Measurements from ENCODE around the gene CTCFL. TPM values are rescaled to one million over a fixed set of nuclear protein-coding genes. Genes with fewer than 3 reads are reported as not detected.
A peak's percentile ranks its signal among the peaks of the same experiment; 100 is the strongest.

Gene CTCFL
- total and polyA plus RNA-seq, 2 of the 13 experiments (the other 11 are each of a cell fraction or from before 2014, with no cell fraction given) = 0.04 TPM; not detected in 1

DNA sequence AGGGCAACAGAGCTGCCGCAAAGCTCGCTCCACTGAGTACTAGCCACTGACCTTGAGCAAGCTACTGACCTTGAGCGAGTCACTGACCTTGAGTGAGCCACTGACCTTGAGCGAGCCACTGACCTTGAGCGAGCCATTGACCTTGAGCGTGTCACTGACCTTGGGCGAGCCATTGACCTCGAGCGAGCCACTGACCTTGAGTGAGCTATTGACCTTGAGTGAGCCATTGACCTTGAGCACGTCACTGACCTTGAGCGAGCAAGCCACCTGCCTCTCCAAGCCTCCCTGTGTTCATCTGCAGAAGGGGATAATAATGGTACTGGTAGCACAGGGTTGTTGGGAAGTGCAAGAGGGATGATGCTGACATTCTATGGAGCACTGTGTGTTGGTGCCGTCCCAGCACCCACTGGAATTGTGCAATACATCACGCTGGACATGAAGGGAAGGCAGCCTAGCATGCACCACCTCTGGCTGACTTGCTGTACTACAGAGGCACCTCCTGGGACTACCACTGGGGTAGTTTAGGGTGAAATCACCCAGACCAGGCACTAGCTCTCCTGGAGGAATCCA, 60.2 kb downstream of the CTCFL start (continued):
- TF ChIP-seq, protein P1, sequence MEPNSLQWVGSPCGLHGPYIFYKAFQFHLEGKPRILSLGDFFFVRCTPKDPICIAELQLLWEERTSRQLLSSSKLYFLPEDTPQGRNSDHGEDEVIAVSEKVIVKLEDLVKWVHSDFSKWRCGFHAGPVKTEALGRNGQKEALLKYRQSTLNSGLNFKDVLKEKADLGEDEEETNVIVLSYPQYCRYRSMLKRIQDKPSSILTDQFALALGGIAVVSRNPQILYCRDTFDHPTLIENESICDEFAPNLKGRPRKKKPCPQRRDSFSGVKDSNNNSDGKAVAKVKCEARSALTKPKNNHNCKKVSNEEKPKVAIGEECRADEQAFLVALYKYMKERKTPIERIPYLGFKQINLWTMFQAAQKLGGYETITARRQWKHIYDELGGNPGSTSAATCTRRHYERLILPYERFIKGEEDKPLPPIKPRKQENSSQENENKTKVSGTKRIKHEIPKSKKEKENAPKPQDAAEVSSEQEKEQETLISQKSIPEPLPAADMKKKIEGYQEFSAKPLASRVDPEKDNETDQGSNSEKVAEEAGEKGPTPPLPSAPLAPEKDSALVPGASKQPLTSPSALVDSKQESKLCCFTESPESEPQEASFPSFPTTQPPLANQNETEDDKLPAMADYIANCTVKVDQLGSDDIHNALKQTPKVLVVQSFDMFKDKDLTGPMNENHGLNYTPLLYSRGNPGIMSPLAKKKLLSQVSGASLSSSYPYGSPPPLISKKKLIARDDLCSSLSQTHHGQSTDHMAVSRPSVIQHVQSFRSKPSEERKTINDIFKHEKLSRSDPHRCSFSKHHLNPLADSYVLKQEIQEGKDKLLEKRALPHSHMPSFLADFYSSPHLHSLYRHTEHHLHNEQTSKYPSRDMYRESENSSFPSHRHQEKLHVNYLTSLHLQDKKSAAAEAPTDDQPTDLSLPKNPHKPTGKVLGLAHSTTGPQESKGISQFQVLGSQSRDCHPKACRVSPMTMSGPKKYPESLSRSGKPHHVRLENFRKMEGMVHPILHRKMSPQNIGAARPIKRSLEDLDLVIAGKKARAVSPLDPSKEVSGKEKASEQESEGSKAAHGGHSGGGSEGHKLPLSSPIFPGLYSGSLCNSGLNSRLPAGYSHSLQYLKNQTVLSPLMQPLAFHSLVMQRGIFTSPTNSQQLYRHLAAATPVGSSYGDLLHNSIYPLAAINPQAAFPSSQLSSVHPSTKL (CRISPR knock-in tag; IDR thresholded peaks at IDR 0.05) = peak; percentile 68; the same call in 1 of the 2 replicates
- TF ChIP-seq REPIN1 (CRISPR knock-in tag; IDR thresholded peaks at IDR 0.05; ENCODE audit: borderline replicate concordance, low read depth) = no peak
- no peak for TF ChIP-seq ZNF703 (CRISPR knock-in tag; IDR thresholded peaks at IDR 0.05; ENCODE audit: borderline replicate concordance)
- no peak for TF ChIP-seq RBAK (CRISPR knock-in tag; IDR thresholded peaks at IDR 0.05)
- TF ChIP-seq KDM2A (CRISPR knock-in tag; IDR thresholded peaks at IDR 0.05; ENCODE audit: borderline replicate concordance, low read depth) = 0 out of 2 replicates have a peak, but pooled peaks have one; percentile 38
- no peak for TF ChIP-seq ZNF879 (CRISPR knock-in tag; IDR thresholded peaks at IDR 0.05)
- no peak for TF ChIP-seq ZBTB38 (CRISPR knock-in tag; IDR thresholded peaks at IDR 0.05)
- TF ChIP-seq FOXC1 (CRISPR knock-in tag; IDR thresholded peaks at IDR 0.05; ENCODE audit: borderline replicate concordance) = 0 out of 2 replicates have a peak, but pooled peaks have one; percentile 54
- 0 out of 2 replicates have a peak, but pooled peaks have one; percentile 36 for TF ChIP-seq ZNF607 (CRISPR knock-in tag; IDR thresholded peaks at IDR 0.05; ENCODE audit: borderline replicate concordance)
- TF ChIP-seq SMYD3 (CRISPR knock-in tag; IDR thresholded peaks at IDR 0.05) = no peak
- TF ChIP-seq, protein P2, sequence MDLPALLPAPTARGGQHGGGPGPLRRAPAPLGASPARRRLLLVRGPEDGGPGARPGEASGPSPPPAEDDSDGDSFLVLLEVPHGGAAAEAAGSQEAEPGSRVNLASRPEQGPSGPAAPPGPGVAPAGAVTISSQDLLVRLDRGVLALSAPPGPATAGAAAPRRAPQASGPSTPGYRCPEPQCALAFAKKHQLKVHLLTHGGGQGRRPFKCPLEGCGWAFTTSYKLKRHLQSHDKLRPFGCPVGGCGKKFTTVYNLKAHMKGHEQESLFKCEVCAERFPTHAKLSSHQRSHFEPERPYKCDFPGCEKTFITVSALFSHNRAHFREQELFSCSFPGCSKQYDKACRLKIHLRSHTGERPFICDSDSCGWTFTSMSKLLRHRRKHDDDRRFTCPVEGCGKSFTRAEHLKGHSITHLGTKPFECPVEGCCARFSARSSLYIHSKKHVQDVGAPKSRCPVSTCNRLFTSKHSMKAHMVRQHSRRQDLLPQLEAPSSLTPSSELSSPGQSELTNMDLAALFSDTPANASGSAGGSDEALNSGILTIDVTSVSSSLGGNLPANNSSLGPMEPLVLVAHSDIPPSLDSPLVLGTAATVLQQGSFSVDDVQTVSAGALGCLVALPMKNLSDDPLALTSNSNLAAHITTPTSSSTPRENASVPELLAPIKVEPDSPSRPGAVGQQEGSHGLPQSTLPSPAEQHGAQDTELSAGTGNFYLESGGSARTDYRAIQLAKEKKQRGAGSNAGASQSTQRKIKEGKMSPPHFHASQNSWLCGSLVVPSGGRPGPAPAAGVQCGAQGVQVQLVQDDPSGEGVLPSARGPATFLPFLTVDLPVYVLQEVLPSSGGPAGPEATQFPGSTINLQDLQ (CRISPR knock-in tag; IDR thresholded peaks at IDR 0.05) = peak; percentile 86; the same call in 1 of the 2 replicates
- TF ChIP-seq POLR2AphosphoS2 (IDR thresholded peaks at IDR 0.05; ENCODE audit: low read depth, low read length) = no peak
- TF ChIP-seq NCOA1 (CRISPR knock-in tag; IDR thresholded peaks at IDR 0.05) = no peak
- TF ChIP-seq CBX1 (IDR thresholded peaks at IDR 0.05; ENCODE audit: low read depth) = no peak
- TF ChIP-seq ZNF660 (CRISPR knock-in tag; IDR thresholded peaks at IDR 0.05; ENCODE audit: borderline replicate concordance, low read depth) = no peak
- TF ChIP-seq ZNF564 (CRISPR knock-in tag; IDR thresholded peaks at IDR 0.05) = no peak
- no peak; the same call in 1 of the 2 replicates for TF ChIP-seq FOXA3 (CRISPR knock-in tag; IDR thresholded peaks at IDR 0.05)
- TF ChIP-seq, protein P3, sequence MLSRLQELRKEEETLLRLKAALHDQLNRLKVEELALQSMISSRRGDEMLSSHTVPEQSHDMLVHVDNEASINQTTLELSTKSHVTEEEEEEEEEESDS (CRISPR knock-in tag; IDR thresholded peaks at IDR 0.05; ENCODE audit: borderline replicate concordance) = no peak
- TF ChIP-seq PCBP1 (IDR thresholded peaks at IDR 0.05; ENCODE audit: borderline replicate concordance, low read depth, low read length) = no peak
- TF ChIP-seq NR2C2 (CRISPR knock-in tag; IDR thresholded peaks at IDR 0.05; ENCODE audit: borderline replicate concordance) = peak; percentile 74
- no peak for TF ChIP-seq FOXP1 (IDR thresholded peaks at IDR 0.05)
- TF ChIP-seq FOXP1 (CRISPR knock-in tag; IDR thresholded peaks at IDR 0.05) = no peak
- peak; percentile 52; the same call in 1 of the 2 replicates for TF ChIP-seq NR2F6 (IDR thresholded peaks at IDR 0.05)
- TF ChIP-seq NR2F6 (CRISPR knock-in tag; IDR thresholded peaks at IDR 0.05) = peak; percentile 57; the same call in 1 of the 2 replicates
- no peak for TF ChIP-seq ZNF552 (CRISPR knock-in tag; IDR thresholded peaks at IDR 0.05; ENCODE audit: borderline replicate concordance)
- 0 out of 2 replicates have a peak, but pooled peaks have one; percentile 34 for TF ChIP-seq MEIS1 (CRISPR knock-in tag; IDR thresholded peaks at IDR 0.05; ENCODE audit: borderline replicate concordance)
